Measurements from ENCODE around the gene ANKH. TPM values are rescaled to one million over a fixed set of nuclear protein-coding genes. Genes with fewer than 3 reads are reported as not detected.

ANKH gene
- total and polyA plus RNA-seq, 10 of the 15 experiments (the other 5 are each of a cell fraction or from before 2014, with no cell fraction given) = 2.1 to 43.9 (median 14.4) TPM

DNA sequence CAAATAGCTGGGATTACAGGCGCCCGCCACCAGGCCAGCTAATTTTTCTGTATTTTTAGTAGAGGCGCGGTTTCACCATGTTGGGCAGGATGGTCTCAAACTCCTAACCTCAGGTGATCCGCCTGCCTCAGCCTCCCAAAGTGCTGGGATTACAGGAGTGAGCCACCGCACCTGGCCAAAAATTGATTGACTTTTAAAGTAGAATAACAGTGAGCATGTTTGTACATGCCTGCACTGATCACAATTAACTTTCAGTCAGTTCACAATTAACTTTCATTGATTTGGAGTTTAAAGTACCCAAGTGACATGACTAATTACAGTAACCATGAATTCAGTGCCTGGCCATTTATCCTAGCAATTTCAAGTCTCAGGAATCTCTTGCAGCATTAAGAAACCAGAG lies 61.3 kb downstream of the ANKH start (continued):
- no peak for TF ChIP-seq SRF (IDR thresholded peaks at IDR 0.05; ENCODE audit: low read depth in 2 of 2, low read length in 2 of 2)
- no peak for TF ChIP-seq SMARCA5 (IDR thresholded peaks at IDR 0.05)
- TF ChIP-seq EGR1 (IDR thresholded peaks at IDR 0.05; ENCODE audit: borderline replicate concordance in 1 of 2, low read depth in 2 of 2, low read length in 2 of 2) = no peak

DNA sequence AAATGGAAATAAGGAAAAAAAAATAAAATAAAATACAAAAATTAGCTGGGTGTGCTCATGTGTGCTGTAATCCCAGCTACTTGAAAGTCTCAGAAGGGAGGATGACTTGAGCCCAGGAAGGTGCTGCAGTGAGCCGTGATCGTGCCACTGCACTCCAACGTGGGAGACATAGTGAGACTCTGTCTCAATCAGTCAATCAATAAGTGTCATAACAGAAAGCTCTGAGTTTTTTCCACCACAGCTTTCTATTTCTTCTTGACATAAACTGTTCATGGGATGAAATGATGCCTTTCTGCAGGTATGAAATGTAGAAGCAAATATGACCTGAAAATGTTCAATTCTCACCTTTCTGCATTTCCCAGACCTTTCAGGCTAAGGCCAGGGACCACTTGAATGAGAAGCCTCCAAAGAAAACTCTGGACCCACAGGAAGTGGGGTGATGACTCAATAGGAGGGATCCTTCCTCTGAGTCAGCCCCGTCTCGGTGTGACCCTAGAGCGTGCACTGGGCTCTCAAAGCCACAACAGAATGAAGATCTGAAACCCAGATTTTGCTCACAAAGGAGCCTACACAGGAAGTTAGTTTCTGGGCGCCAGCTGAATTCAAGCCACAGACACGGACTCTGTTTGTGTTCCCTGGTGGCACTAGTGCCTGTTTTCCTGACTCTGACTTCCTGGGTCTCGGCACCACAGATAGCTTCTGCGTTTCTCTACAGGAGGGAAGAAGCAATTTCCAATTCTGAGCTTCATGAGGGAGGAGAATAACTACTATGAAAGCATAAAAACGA lies 62.0 kb downstream of the ANKH start:
- RAD21 ChIA-PET (ENCODE audit: unreplicated experiment) = interaction anchor here (0.5 to 1.7 kb wide), 10 partner anchors 8 to 140 kb away, joined by 3 to 7 read pairs (median 3); no protein-coding TSS in a partner anchor
- DNase-seq (ENCODE audit: low read depth, low spot score) (peak; percentile 88), ATAC-seq (peak; percentile 97), FAIRE-seq (peak; percentile 95)
- CTCF ChIA-PET = interaction anchor here (0.8 to 1.5 kb wide), 7 partner anchors 9 to 143 kb away, joined by 3 to 4 read pairs (median 4); no protein-coding TSS in a partner anchor
- H3K27ac ChIP-seq (ENCODE audit: control insufficient read depth, insufficient read depth) = peak overlapping the region; percentile 79
- SMC1A ChIA-PET (ENCODE audit: uncharacterized antibody, unreplicated experiment) = interaction anchor here (0.6 to 3.5 kb wide), 13 partner anchors 10 to 1450 kb away, joined by 3 to 18 read pairs (median 4); no protein-coding TSS in a partner anchor
- BruUV-seq (replicated peaks) = no TSS peak
- peak overlapping the region; percentile 49 for H3K9ac ChIP-seq (ENCODE audit: control insufficient read depth, insufficient read depth, low read length)
- no peaks in the 10 kb centered on the region for H3K27me3 ChIP-seq (replicated peaks in 1 of 2; ENCODE audit: control insufficient read depth in 2 of 2, insufficient read depth in 2 of 2, low read length in 1 of 2)
- no peaks in the 10 kb centered on the region for H3K9me3 ChIP-seq (replicated peaks; ENCODE audit: control insufficient read depth, insufficient read depth, low read length)
- H3K4me3 ChIP-seq = peak overlapping the region; percentile 50; the same call in 1 of the 2 replicates
- H2AFZ ChIP-seq (ENCODE audit: control insufficient read depth, low read depth, low read length) = peak overlapping the region; percentile 54
- H3K36me3 ChIP-seq (ENCODE audit: control insufficient read depth in 2 of 2, insufficient read depth in 2 of 2, low read length in 1 of 2) = no peaks in the 10 kb centered on the region
- peak overlapping the region; percentile 75 for H3K4me2 ChIP-seq (ENCODE audit: control insufficient read depth, insufficient read depth)
- no peaks in the 10 kb centered on the region for H3K79me2 ChIP-seq (ENCODE audit: control insufficient read depth, insufficient read depth, low read length)
- no peaks in the 10 kb centered on the region for H4K20me1 ChIP-seq (ENCODE audit: control insufficient read depth, insufficient read depth)
- in situ Hi-C loops (cut with MboI) (no loop called here), intact Hi-C loops (cut with micrococcal nuclease; ENCODE audit: unreplicated experiment) (loop anchor here (5.0 kb wide), 1 partner anchor 132 kb away; no protein-coding TSS in a partner anchor)
- POLR2A ChIA-PET = interaction anchor here (0.6 to 1.4 kb wide), 7 partner anchors 9 to 57 kb away, joined by 3 to 5 read pairs (median 3); no protein-coding TSS in a partner anchor
- under 1% methylated on average over 11 of the region's 11 CpGs for WGBS (ENCODE audit: insufficient coverage, insufficient replicate concordance, low lambda C conversion rate, missing lambda C conversion rate)
- peaks cover 19% of the 10 kb centered on the region for H3K4me1 ChIP-seq (ENCODE audit: control insufficient read depth, insufficient read depth, low read length)
- no peak; the same call in 1 of the 2 replicates for TF ChIP-seq TARDBP (IDR thresholded peaks at IDR 0.05; ENCODE audit: borderline replicate concordance)
- TF ChIP-seq, protein P1, sequence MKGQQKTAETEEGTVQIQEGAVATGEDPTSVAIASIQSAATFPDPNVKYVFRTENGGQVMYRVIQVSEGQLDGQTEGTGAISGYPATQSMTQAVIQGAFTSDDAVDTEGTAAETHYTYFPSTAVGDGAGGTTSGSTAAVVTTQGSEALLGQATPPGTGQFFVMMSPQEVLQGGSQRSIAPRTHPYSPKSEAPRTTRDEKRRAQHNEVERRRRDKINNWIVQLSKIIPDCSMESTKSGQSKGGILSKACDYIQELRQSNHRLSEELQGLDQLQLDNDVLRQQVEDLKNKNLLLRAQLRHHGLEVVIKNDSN (IDR thresholded peaks at IDR 0.05; ENCODE audit: borderline replicate concordance, extremely low read length, insufficient read depth, low read depth, low read length) = no peak
- no peak for TF ChIP-seq RBBP5 (conservative IDR thresholded peaks at IDR 0.05)
- TF ChIP-seq ZNF274 (IDR thresholded peaks at IDR 0.05; ENCODE audit: insufficient read depth, insufficient read length) = no peak
- TF ChIP-seq, protein P2, sequence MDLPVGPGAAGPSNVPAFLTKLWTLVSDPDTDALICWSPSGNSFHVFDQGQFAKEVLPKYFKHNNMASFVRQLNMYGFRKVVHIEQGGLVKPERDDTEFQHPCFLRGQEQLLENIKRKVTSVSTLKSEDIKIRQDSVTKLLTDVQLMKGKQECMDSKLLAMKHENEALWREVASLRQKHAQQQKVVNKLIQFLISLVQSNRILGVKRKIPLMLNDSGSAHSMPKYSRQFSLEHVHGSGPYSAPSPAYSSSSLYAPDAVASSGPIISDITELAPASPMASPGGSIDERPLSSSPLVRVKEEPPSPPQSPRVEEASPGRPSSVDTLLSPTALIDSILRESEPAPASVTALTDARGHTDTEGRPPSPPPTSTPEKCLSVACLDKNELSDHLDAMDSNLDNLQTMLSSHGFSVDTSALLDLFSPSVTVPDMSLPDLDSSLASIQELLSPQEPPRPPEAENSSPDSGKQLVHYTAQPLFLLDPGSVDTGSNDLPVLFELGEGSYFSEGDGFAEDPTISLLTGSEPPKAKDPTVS (IDR thresholded peaks at IDR 0.05; ENCODE audit: low read depth, low read length) = no peak
- TF ChIP-seq CEBPB (IDR thresholded peaks at IDR 0.05; ENCODE audit: borderline replicate concordance in 1 of 2, low read depth in 2 of 2, low read length in 2 of 2) = no peak; a peak in 1 of 4 replicates
- TF ChIP-seq, protein P3, sequence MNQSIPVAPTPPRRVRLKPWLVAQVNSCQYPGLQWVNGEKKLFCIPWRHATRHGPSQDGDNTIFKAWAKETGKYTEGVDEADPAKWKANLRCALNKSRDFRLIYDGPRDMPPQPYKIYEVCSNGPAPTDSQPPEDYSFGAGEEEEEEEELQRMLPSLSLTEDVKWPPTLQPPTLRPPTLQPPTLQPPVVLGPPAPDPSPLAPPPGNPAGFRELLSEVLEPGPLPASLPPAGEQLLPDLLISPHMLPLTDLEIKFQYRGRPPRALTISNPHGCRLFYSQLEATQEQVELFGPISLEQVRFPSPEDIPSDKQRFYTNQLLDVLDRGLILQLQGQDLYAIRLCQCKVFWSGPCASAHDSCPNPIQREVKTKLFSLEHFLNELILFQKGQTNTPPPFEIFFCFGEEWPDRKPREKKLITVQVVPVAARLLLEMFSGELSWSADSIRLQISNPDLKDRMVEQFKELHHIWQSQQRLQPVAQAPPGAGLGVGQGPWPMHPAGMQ (IDR thresholded peaks at IDR 0.05; ENCODE audit: borderline replicate concordance) = no peak
- peak; percentile 94 for TF ChIP-seq SPI1 (IDR thresholded peaks at IDR 0.05; ENCODE audit: borderline replicate concordance, insufficient read depth, low read depth, low read length)
- TF ChIP-seq ZBED1 (IDR thresholded peaks at IDR 0.05; ENCODE audit: borderline replicate concordance) = peak; percentile 65; the same call in 1 of the 2 replicates
- no peak for TF ChIP-seq ESRRA (IDR thresholded peaks at IDR 0.05; ENCODE audit: low read length)
- no peak for TF ChIP-seq MYB (IDR thresholded peaks at IDR 0.05; ENCODE audit: borderline replicate concordance, low read depth, low read length)
- peak; percentile 68 for TF ChIP-seq CHD2 (IDR thresholded peaks at IDR 0.05; ENCODE audit: borderline replicate concordance, low read depth, low read length)
- peak in 1 of 2 experiments; percentile 49; a peak in 1 of 3 replicates for TF ChIP-seq EGR1 (IDR thresholded peaks at IDR 0.05; ENCODE audit: borderline replicate concordance in 1 of 2, low read depth in 2 of 2, low read length in 2 of 2)
- TF ChIP-seq ZNF384 (IDR thresholded peaks at IDR 0.05; ENCODE audit: borderline replicate concordance, low read depth, low read length) = peak; percentile 54
- peak; percentile 98 for TF ChIP-seq IRF4 (IDR thresholded peaks at IDR 0.05; ENCODE audit: low read depth, low read length)

Data from GM12878 (cell line).